Measurements from ENCODE around the gene SERPINC1.

DNA sequence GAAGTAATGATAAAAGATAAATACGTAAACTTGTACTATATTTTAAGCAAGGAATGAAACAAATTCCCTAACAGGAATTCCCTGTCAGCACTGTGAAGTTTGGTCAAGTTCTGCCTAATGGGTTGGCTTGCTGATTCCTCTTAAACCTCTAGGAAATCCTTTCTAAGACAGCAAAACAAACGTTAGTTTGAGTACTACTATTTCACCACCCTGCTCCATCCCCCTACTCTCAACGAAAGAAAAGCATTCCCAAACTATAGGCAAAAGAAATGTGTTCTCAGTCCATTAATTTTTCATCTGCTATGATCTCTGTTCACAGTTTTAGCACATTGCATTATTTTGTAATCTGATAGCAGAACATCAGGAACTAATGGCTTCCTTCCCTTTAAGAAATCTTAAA is 16.1 kb downstream of the SERPINC1 start:
- TF ChIP-seq SUZ12 (IDR thresholded peaks at IDR 0.05; ENCODE audit: extremely low read depth, insufficient read depth, insufficient read length) (no peak), YY1 (IDR thresholded peaks at IDR 0.05; ENCODE audit: insufficient read depth, insufficient read length) (no peak), ZNF274 (IDR thresholded peaks at IDR 0.05; ENCODE audit: low read depth, low read length) (no peak)
